GM21619 (cell line): ENCODE results near the gene COL9A3.

Source experiments
- ATAC-seq: cut with Tn5 transposase; IDR thresholded peaks from one replicate; pipeline ENCODE4 v1.9.1; 2021; ENCODE audit not compliant: unreplicated experiment

The COL9A3 gene

GRCh38 chr20:62822239-62822787 lies 5.5 kb downstream of the COL9A3 start:
- ATAC-seq: no peak

- ATAC-seq: no peak
Observed at GRCh38 chr20:62822788-62823651, 6.2 kb downstream of the COL9A3 start.

DNA sequence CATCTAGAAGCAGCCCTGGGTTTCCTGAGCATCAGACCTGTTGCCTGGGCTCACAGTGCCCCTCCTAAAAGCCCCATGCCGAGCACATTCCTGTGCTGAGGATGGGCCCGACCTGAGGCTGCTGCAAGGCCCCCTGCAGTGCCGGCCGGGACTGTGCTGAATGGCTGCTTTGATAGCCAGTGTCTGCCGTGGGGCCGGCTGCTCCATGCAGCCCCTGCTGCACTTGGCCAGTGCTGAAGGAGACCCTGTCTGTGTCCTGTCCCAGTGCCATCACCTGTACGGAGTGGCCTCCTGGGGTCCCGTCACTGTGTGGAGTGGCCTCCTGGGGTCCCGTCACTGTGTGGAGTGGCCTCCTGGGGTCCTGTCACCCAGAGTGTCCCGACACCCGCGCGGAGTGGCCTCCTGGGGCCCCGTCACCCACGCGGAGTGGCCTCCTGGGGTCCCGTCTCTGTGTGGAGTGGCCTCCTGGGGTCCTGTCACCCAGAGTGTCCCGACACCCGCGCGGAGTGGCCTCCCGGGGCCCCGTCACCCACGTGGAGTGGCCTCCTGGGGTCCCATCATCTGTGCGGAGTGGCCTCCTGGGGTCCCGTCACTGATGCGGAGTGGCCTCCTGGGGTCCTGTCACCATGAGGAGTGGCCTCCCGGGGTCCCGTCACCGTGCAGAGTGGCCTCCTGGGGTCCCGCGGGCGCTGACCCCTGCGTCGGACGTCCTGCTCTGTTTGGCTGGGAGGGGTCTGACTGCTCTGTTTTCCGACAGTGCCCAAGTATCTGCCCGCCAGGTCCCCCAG lies 7.0 kb downstream of the COL9A3 start:
- no peak for ATAC-seq

DNA sequence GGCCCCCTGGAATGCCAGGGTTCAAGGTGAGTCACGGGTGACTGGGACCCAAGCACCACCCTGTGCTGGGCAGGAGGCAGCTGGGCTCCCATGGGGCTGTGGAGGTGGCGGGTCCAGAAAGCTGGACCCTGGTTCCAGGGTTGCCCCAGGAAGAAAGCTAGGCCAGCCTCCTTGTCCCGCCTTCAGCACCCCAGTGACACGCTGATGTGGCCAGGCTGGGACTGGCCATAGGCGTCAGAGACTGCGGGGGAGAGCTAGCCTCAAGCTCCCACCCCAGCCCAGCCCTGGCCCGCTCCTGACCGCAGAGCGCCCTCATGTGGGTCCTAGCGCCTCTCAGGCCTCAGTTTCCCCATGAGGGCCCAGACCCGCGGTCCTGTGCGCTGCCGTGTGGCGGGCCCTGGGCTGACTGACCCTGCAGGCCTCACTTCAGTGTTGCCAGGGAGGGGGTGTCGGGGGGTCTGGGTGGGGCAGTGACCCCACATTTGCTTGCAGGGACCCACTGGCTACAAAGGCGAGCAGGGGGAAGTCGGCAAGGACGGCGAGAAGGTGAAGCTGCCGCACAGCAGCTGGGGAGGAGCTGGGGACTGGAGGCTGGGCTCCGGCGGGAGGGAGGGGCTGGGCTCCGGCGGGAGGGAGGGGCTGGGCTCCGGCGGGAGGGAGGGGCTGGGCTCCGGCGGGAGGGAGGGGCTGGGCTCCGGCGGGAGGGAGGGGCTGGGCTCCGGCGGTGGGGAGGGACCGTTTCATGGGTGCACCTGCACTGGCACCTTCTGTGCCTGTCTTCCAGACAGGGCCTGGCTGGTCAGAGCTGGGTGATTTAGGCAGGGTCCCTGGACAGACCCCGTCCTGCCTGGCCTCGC lies 7.9 kb downstream of the COL9A3 start:
- ATAC-seq: no peak

- ATAC-seq: no peak
Observed at GRCh38 chr20:62825333-62825985, 8.6 kb downstream of the COL9A3 start.

GRCh38 chr20:62825986-62826645 lies 9.3 kb downstream of the COL9A3 start:
- ATAC-seq: no peak

DNA sequence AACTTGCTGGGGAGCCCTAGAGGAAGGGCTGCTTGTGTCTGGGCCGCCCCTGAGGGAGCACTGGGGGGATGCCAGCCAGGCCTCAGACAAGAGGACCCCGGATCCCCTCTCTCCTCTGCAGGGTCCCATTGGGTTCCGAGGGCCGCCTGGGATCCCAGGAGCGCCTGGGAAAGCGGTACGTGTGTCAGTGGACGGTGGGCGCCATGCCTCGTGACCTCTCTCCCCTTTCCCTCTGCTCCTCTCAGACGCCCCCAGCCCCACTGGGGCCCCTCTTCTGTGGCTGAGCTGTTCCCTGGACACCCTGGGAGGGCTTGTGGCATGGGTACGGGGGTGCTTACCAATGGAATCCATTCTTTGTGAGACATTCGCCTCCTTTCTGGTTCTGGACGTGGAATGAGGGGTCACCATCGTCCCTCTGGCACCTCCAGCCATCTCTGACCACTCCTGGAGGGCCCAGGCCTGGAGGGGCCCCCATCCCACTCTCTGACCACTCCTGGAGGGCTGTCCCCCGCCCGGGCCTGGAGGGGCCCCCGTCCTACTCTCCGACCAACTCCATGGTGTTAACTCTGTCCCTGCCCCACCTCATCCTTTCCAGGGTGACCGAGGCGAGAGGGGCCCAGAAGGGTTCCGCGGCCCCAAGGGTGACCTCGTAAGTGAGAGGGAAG lies 9.9 kb downstream of the COL9A3 start:
- ATAC-seq: no peak

- ATAC-seq: no peak
Observed at GRCh38 chr20:62827311-62828038, 10.6 kb downstream of the COL9A3 start.

DNA sequence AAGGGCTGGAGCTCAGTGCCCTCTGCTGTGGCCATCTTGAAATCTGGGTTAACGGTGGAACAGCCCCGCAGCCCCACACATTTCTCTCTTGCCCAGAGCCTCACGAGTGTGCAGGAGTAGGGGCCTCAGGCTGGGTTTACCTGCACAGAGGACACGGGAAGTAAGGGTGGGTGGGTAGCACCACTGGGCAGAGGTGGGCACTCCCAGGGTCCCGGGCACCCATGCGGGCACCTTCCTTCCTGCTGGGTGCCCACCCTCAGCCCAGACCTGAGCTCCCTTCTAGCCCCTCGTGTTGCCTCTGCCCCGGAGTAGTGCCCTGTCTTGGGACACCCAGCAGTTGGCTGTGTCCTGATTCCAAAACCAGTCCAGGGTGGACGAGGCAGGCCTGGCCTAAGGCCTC lies 11.2 kb downstream of the COL9A3 start:
- no peak for ATAC-seq

GRCh38 chr20:62828511-62829230 lies 11.8 kb downstream of the COL9A3 start:
- no peak for ATAC-seq

DNA sequence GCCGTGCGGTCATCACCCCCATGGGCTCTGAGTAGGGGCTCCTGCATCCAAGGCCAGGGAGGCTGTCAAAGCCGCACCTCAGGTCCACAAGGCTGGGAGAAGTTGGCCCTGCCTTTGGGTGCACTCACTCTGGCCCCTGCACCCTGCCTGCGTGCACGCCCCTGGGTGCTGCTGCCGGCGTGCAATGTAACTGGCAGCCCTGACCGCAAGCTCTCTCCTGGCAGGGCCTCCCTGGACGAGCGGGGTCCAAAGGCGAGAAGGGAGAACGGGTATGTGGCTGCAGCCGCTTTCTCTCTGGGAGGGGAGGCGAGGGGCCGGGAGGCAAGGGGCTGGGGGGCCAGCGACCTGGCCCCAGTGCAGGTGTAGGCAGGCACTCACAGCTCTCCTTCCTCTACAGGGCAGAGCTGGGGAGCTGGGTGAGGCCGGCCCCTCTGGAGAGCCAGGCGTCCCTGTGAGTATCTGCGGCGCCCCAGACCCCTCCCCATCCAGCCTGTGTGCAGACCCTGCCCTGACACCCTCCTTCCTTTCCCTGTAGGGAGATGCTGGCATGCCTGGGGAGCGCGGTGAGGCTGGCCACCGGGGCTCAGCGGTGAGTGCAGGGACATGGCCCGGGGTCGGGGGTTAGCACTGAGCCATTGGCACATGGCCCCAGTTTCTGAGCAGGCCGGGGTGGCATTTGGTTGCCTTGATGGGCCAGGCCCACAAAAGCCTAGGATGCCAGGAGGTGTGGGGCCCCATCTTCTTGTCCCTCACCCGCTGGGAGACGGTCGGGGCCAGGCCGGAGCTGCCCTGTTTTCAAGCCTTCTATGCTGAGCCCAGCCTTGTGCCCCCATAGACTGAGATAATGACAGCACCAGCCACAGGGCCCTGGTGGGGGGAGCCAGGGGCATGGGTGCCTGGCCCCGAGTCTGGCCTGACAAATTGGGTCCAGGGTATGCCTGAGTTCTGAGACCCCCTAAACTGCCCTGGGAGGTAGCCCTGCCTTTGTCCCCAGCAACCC lies 12.7 kb downstream of the COL9A3 start:
- no peak for ATAC-seq

- ATAC-seq: no peak
Observed at GRCh38 chr20:62830251-62830650, 13.4 kb downstream of the COL9A3 start.

DNA sequence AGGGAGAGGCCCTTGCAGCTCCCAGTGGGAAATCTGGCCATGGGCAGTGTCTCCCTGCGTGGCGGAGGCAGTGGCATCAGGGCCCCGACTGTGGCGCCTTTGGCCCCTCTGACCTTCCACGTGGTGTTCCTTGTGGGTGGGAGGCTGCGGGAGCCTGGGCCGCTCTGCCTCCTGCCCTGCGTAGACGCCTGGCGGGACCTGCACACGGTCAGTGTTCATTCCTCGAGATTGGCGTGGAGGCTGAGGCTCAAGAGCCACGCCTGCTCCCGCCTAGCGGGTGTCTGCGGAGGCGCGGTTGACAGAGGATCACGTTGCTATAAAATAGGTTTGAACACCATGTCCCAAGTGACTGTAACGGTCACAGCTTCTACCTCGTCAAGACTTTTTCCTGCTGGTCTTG lies 14.0 kb downstream of the COL9A3 start:
- no peak for ATAC-seq

- no peak for ATAC-seq
Observed at GRCh38 chr20:62831361-62831788, 14.5 kb downstream of the COL9A3 start.

- ATAC-seq: no peak
Observed at GRCh38 chr20:62831854-62832211, 15.0 kb downstream of the COL9A3 start.

GRCh38 chr20:62832212-62832922 lies 15.5 kb downstream of the COL9A3 start:
- ATAC-seq: peak; percentile 85
